ENCODE results near the gene CISD2.
A peak's percentile ranks its signal among the peaks of the same experiment; 100 is the strongest.
"Not testable (repeated sequence)": the region's sequence is repeated elsewhere in the genome, so short reads cannot be mapped to it uniquely, and the experiment has no call there.

CISD2 gene

DNA sequence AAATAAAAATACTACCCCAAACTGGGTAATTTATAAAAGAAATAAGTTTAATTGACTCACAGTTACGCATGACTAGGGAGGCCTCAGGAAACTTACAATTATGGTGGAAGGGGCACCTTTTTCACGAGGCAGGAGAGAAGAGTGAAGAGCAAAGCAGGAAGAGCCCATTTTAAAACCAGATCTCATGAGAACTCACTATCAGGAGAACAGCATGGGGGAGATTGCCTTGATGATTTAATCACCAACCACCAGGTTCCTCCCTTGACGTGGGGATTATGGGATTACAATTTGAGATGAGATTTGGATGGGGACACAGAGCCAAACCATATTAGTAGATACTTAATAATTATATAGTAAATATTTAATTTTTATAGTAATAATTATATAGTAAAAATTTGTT, 10.1 kb downstream of the CISD2 start:
- no peak for DNase-seq (ENCODE audit: low read depth)
- H3K4me3 ChIP-seq (ENCODE audit: low read depth, low read length), result no peak overlapping the region
- TF ChIP-seq, protein P1, sequence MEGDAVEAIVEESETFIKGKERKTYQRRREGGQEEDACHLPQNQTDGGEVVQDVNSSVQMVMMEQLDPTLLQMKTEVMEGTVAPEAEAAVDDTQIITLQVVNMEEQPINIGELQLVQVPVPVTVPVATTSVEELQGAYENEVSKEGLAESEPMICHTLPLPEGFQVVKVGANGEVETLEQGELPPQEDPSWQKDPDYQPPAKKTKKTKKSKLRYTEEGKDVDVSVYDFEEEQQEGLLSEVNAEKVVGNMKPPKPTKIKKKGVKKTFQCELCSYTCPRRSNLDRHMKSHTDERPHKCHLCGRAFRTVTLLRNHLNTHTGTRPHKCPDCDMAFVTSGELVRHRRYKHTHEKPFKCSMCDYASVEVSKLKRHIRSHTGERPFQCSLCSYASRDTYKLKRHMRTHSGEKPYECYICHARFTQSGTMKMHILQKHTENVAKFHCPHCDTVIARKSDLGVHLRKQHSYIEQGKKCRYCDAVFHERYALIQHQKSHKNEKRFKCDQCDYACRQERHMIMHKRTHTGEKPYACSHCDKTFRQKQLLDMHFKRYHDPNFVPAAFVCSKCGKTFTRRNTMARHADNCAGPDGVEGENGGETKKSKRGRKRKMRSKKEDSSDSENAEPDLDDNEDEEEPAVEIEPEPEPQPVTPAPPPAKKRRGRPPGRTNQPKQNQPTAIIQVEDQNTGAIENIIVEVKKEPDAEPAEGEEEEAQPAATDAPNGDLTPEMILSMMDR (IDR thresholded peaks at IDR 0.05; ENCODE audit: low read depth, low read length, missing control alignments), result no peak
- in situ Hi-C loops (cut with HindIII; ENCODE audit: low sequenced_read_pairs), result no loop called here

DNA sequence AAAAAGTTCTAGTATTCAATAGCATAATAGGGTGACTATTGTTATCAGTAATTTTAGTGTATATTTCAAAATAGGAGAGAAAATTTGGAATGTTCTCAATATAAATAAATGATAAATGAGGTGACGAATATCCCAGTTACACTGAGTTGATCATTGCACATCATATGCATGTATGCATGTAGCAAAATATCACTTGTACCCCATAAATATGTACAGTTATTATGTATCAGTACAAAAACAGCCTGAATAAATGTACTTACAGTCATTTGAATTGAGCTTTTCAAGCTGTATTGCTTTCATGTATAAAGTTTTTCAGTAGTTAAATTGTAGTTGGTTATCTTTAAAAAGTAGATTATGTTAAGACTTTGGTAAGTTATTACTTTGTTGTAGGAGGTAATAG, 12.6 kb downstream of the CISD2 start:
- no peak for DNase-seq (ENCODE audit: low read depth)
- in situ Hi-C loops (cut with HindIII; ENCODE audit: low sequenced_read_pairs), result no loop called here
- no peak overlapping the region for H3K4me3 ChIP-seq (ENCODE audit: low read depth, low read length)
- TF ChIP-seq, protein P1 (IDR thresholded peaks at IDR 0.05; ENCODE audit: low read depth, low read length, missing control alignments), result no peak

DNA sequence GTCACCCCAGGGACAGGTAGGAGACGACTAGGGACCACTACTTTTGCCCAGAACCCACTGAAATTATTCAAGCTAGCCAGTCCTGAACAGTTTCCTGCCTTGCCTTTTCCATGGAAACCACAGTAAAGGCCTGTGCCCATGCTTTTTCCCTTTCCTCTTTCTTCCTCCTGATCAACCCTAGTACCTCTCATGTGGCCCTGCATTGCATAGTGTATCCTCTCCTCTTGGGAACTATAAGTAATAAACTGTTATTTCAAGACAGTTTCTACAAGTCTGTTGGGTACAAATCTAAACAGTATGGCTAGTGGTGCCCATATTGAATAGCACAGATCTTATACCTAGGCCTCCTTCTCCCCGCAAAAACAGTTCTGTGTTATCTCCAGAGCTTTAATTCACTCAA, 14.5 kb downstream of the CISD2 start:
- no peak for DNase-seq (ENCODE audit: low read depth)
- in situ Hi-C loops (cut with HindIII; ENCODE audit: low sequenced_read_pairs), result no loop called here
- TF ChIP-seq, protein P1 (IDR thresholded peaks at IDR 0.05; ENCODE audit: low read depth, low read length, missing control alignments), result no peak
- H3K4me3 ChIP-seq (ENCODE audit: low read depth, low read length), result no peak overlapping the region

DNA sequence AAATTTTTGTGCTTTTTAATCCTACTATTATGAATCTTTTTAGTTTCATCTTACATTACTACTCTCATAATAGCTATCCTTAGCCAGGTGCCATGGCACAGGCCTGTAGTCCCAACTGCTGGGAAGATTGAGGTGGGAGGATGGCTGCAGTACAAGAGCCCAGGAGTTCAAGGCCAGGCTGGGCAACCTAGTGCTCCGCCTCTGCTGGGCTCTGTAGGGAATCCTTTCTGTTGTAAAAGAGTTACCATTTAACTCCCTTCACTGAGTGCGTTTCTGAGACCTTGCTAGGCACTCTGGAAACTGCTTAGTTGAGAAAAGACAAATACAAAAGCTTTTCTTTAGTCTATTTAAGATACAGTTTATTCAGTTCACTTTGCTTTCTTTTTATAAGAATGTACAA, 19.8 kb downstream of the CISD2 start:
- DNase-seq (ENCODE audit: low read depth); H3K4me3 ChIP-seq (ENCODE audit: low read depth, low read length); in situ Hi-C loops (cut with HindIII; ENCODE audit: low sequenced_read_pairs): not testable (repeated sequence)

DNA sequence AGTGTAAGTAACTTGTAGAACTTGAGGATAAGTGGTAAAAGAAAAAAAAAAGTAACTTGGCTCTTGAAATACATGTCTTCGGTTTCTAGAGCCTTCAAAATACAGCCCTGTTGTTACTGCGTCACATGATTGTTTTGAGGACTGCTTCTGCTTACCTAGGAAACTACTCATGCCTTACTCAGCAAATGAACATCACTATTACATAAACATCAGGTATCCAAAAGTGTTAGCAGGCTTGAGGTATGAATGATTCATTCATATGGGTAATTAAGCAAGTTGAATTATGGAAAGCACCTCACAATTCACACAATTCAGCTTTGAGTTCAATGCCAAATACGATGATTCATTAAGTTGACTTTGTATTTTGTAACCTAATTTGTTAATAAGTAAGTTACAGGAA, 21.1 kb downstream of the CISD2 start:
- in situ Hi-C loops (cut with HindIII; ENCODE audit: low sequenced_read_pairs); H3K4me3 ChIP-seq (ENCODE audit: low read depth, low read length): not testable (repeated sequence)
- peak; percentile 24 for DNase-seq (ENCODE audit: low read depth)

DNA sequence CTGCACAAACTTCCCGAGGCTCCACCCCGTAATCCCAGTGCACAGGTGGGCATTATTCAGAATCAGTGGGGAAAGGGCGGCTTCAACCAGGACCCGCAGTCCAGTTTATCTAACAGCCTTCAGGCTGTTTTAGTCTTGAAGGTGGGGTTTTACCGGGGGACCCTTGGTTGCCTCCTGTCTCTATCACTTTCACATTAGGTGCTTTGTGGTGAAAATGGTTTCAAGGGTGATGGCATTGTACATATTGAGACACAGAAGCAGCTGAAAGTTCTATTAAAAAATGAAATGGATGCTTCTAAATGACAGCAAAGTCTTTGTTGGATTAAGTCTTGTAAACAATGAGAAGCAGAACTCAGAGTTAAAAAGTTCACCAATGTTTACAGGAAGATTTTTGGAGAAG, 27.8 kb downstream of the CISD2 start:
- in situ Hi-C loops (cut with HindIII; ENCODE audit: low sequenced_read_pairs), result not testable (repeated sequence)

DNA sequence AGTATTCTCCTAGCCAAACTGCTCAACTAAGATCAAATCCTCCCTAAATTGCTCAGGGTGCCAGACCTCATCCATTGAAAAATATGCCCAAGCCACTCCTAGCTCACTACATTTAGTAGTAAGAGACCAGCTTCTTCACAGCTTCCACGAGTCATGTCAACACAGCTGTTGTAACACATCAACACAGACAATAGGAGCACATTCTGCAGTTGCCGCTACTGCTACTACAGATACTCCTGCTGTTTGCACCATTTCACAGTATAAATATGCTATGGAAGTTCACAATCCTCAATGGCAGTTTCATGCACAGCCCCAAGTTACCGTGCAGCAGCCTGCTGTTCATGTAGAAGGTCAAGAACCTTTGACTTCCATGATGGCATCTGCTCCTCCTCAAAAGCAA, 28.8 kb downstream of the CISD2 start:
- DNase-seq (ENCODE audit: low read depth); H3K4me3 ChIP-seq (ENCODE audit: low read depth, low read length); in situ Hi-C loops (cut with HindIII; ENCODE audit: low sequenced_read_pairs): not testable (repeated sequence)

More for the DNA sequence above, 27.8 kb downstream of the CISD2 start:
- not testable (repeated sequence) for DNase-seq (ENCODE audit: low read depth); H3K4me3 ChIP-seq (ENCODE audit: low read depth, low read length)

DNA sequence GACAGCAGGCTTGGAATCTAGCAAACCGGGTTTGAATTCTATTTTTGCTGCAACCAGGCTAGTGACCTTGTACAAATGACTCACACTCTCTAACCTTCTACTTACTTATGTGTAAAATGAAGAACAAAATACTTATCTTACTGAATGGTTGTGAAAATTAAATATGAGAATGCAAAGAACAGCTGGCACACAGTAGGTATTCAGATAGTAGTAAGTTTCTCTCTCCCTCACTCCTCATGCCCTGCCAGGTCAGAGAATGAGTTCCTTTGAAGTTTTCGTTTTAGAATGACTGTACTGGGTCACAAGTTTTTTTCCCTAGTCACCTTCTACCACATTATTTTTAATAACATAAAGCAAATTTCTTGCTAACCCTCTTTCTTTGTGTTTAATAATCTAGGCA, 33.0 kb downstream of the CISD2 start:
- H3K4me3 ChIP-seq (ENCODE audit: low read depth, low read length), result no peak overlapping the region
- TF ChIP-seq, protein P1 (IDR thresholded peaks at IDR 0.05; ENCODE audit: low read depth, low read length, missing control alignments), result no peak
- DNase-seq (ENCODE audit: low read depth), result no peak
- in situ Hi-C loops (cut with HindIII; ENCODE audit: low sequenced_read_pairs), result no loop called here

DNA sequence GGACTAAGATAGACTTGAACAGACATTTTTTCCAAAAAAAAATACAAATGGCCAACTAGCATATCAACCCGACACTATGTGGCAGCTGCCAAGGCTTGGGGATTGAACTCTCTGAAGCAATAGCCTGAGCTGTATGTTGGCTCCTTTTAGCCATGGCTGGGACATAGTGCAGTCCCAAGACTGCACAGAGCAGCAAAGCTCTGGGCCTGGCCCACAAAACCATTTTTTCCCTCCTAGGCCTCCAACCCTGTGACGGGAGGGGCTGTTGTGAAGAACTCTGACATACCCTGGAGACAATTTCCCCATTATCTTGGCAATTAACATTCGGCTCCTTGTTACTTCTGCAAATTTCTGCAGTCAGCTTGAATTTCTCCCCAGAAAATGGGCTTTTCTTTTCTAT, 50.1 kb downstream of the CISD2 start:
- TF ChIP-seq, protein P1 (IDR thresholded peaks at IDR 0.05; ENCODE audit: low read depth, low read length, missing control alignments), result no peak
- in situ Hi-C loops (cut with HindIII; ENCODE audit: low sequenced_read_pairs), result no loop called here
- H3K4me3 ChIP-seq (ENCODE audit: low read depth, low read length), result no peak overlapping the region
- no peak for DNase-seq (ENCODE audit: low read depth)

DNA sequence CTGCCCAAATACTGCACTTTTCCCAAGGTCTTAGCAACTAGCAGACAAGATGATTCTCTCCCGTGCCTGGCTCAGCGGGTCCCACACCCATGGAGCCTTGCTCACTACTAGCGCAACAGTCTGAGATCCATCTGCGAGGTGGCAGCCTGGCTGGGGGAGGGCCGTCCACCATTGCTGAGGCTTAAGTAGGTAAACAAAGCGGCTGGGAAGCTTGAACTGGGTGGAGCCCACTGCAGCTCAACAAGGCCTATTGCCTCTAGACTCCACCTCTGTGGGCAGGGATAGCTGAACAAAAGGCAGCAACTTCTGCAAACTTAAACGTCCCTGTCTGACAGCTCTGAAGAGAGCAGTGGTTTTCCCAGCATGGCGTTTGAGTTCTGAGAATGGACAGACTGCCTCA, 50.9 kb downstream of the CISD2 start:
- H3K4me3 ChIP-seq (ENCODE audit: low read depth, low read length); DNase-seq (ENCODE audit: low read depth); in situ Hi-C loops (cut with HindIII; ENCODE audit: low sequenced_read_pairs): not testable (repeated sequence)
